IMR-90 (cell line): ENCODE results near the gene POLR1A. TPM values are rescaled to one million over a fixed set of nuclear protein-coding genes. Genes with fewer than 3 reads are reported as not detected.

Experiments used
- ATAC-seq: fragments of 200-7000 bp; cut with Tn5 transposase; 2 replicates; pipeline ENCODE4 v1.9.1; 2020; ENCODE audit warnings: low read depth, mild to moderate bottlenecking, moderate library complexity
- BruUV-seq: library from RNA; stranded (reverse); fragments of 400-500 nt; replicated peaks from 2 replicates; lab custom pipeline; 2021; lab: Mats Ljungman, UMichigan
- CTCF ChIA-PET: fragments of 300-600 bp; formaldehyde crosslinking; extraction: SDS; loops from one replicate; lab custom pipeline; 2021; ENCODE audit warnings: antibody characterized with exemption; lab: Yijun Ruan, JAX
- POLR2A ChIA-PET: fragments of 300-600 bp; sonication (Branson Sonifier 250); formaldehyde crosslinking; loops from one replicate; lab custom pipeline; 2022; ENCODE audit warnings: antibody characterized with exemption; ENCODE audit not compliant: unreplicated experiment; lab: Charles Lee
- DNase-seq: peaks from one replicate; pipeline ENCODE4 v3.0.0; 2013
- H2AFZ ChIP-seq: replicated peaks from 2 replicates; pipeline ENCODE3; 2013; ENCODE audit warnings: low read length, mild to moderate bottlenecking; ENCODE audit not compliant: poor library complexity
- H2AK5ac ChIP-seq: 2 replicates; pipeline ENCODE4 v1.6.1; 2013; ENCODE audit warnings: low read depth, low read length, inconsistent platforms
- H2AK9ac ChIP-seq: replicated peaks from 2 replicates; pipeline ENCODE3; 2013; ENCODE audit warnings: mild to moderate bottlenecking, low read depth, low read length, moderate library complexity; ENCODE audit not compliant: poor library complexity
- H2BK120ac ChIP-seq: 2 replicates; pipeline ENCODE4 v1.6.1; 2013; ENCODE audit warnings: low read depth, low read length, inconsistent platforms
- H2BK15ac ChIP-seq: 3 replicates; pipeline ENCODE4 v1.6.1; 2013; ENCODE audit warnings: low read depth, low read length, inconsistent platforms
- H2BK20ac ChIP-seq: 2 replicates; pipeline ENCODE4 v1.6.1; 2013; ENCODE audit warnings: low read depth, mild to moderate bottlenecking, inconsistent platforms, low read length, moderate library complexity
- H2BK5ac ChIP-seq: 2 replicates; pipeline ENCODE4 v1.6.1; 2013; ENCODE audit warnings: mild to moderate bottlenecking, low read depth, low read length, inconsistent platforms; ENCODE audit not compliant: poor library complexity, severe bottlenecking
- H3K14ac ChIP-seq: replicated peaks from 2 replicates; pipeline ENCODE4 v1.6.1; 2013; ENCODE audit warnings: low read depth, low read length, inconsistent platforms
- H3K18ac ChIP-seq: 2 replicates; pipeline ENCODE4 v1.6.1; 2013; ENCODE audit warnings: low read depth, low read length, control low read depth
- H3K23ac ChIP-seq: 2 replicates; pipeline ENCODE4 v1.6.1; 2013; ENCODE audit warnings: low read depth, low read length, inconsistent platforms
- H3K27ac ChIP-seq: 2 replicates; pipeline ENCODE4 v1.5.1; 2013; ENCODE audit warnings: mild to moderate bottlenecking, control low read depth, low read length; ENCODE audit not compliant: insufficient read depth
- H3K27me3 ChIP-seq: 2 replicates; pipeline ENCODE4 v1.6.1; 2013; ENCODE audit warnings: low read length; ENCODE audit not compliant: control insufficient read depth, insufficient read depth
- H3K36me3 ChIP-seq: 2 replicates; pipeline ENCODE4 v1.6.1; 2013; ENCODE audit warnings: low read length, mixed read lengths; ENCODE audit not compliant: control insufficient read depth, insufficient read depth
- H3K4ac ChIP-seq: 2 replicates; pipeline ENCODE4 v1.6.1; 2013; ENCODE audit warnings: low read depth, low read length, inconsistent platforms
- H3K4me1 ChIP-seq: 2 replicates; pipeline ENCODE4 v1.6.1; 2013; ENCODE audit warnings: low read length, mixed read lengths; ENCODE audit not compliant: control insufficient read depth, insufficient read depth
- H3K4me2 ChIP-seq: 2 replicates; pipeline ENCODE4 v1.6.1; 2013; ENCODE audit warnings: low read depth, mild to moderate bottlenecking, control low read depth, low read length, moderate library complexity
- H3K4me3 ChIP-seq: 2 replicates; pipeline ENCODE4 v1.5.1; 2013; ENCODE audit warnings: low read depth, mild to moderate bottlenecking, control low read depth, low read length, moderate library complexity; ENCODE audit not compliant: insufficient read depth
- H3K56ac ChIP-seq: 2 replicates; pipeline ENCODE4 v1.6.1; 2013; ENCODE audit warnings: low read length, inconsistent platforms; ENCODE audit not compliant: insufficient read depth; ENCODE audit errors: extremely low read depth
- H3K79me1 ChIP-seq, 2 experiments: 2 replicates each; pipeline ENCODE4 v1.6.1; 2013; ENCODE audit warnings: low read length in 2 of 2, inconsistent platforms in 1 of 2, low read depth in 1 of 2
- H3K9ac ChIP-seq: 2 replicates; pipeline ENCODE4 v1.6.1; 2013; ENCODE audit warnings: low read depth, low read length, control low read depth
- H3K9me1 ChIP-seq: 2 replicates; pipeline ENCODE4 v1.6.1; 2013; ENCODE audit warnings: low read length, inconsistent platforms; ENCODE audit not compliant: insufficient read depth
- H3K9me3 ChIP-seq: 2 replicates; pipeline ENCODE4 v1.6.1; 2013; ENCODE audit warnings: low read length; ENCODE audit not compliant: control insufficient read depth, insufficient read depth
- H4K20me1 ChIP-seq: 2 replicates; pipeline ENCODE4 v1.6.1; 2013; ENCODE audit warnings: low read length, inconsistent platforms; ENCODE audit not compliant: insufficient read depth
- H4K5ac ChIP-seq: 2 replicates; pipeline ENCODE4 v1.6.1; 2013; ENCODE audit warnings: mild to moderate bottlenecking, low read depth, low read length, control low read depth
- H4K8ac ChIP-seq, 2 experiments: 2 replicates each; pipeline ENCODE4 v1.6.1; 2013; ENCODE audit warnings: low read depth in 2 of 2, low read length in 2 of 2, control low read depth in 1 of 2, inconsistent platforms in 1 of 2
- H4K91ac ChIP-seq: 2 replicates; pipeline ENCODE4 v1.6.1; 2013; ENCODE audit warnings: low read depth, low read length, inconsistent platforms; ENCODE audit not compliant: insufficient read depth
- FOS ChIP-seq: fragments of 150-350 bp; IDR thresholded peaks from 2 replicates; pipeline ENCODE4 v1.6.1; 2016; ENCODE audit warnings: low read depth, low read length
- RAD21 ChIP-seq: IDR thresholded peaks from 2 replicates; pipeline ENCODE4 v1.6.1; 2012; ENCODE audit warnings: low read length, improper control_type of control experiment
- SMC3 ChIP-seq: fragments of 150-350 bp; IDR thresholded peaks from 2 replicates; pipeline ENCODE4 v1.6.1; 2016; ENCODE audit warnings: low read depth, mild to moderate bottlenecking, antibody characterized with exemption, low read length, moderate library complexity
- USF2 ChIP-seq: fragments of 150-350 bp; IDR thresholded peaks from 2 replicates; pipeline ENCODE4 v1.6.1; 2017; ENCODE audit warnings: mild to moderate bottlenecking, antibody characterized with exemption, low read length, low read depth
- dilution Hi-C: fragments of 300-500 bp; cut with HindIII; formaldehyde crosslinking; loops from one replicate; pipeline ENCODE4 v1.14.3; 2018; ENCODE audit warnings: low sequenced_read_pairs; ENCODE audit not compliant: unreplicated experiment
- in situ Hi-C: fragments of 300-500 bp; cut with MboI; formaldehyde crosslinking; loops from 3 replicates; pipeline ENCODE4 v1.14.3; 2019; ENCODE audit warnings: low sequenced_read_pairs, inconsistent platforms, mixed read lengths
- intact Hi-C: fragments of 100-400 bp; cut with micrococcal nuclease; formaldehyde crosslinking; loops from 2 replicates; pipeline ENCODE4 v1.10.0; 2022
- polyA plus RNA-seq, 3 experiments: library from polyadenylated mRNA; depleted of rRNA; stranded (reverse); fragments of >200 nt; gene quantifications; 2 replicates each; pipeline ENCODE4 v1.2.3, GENCODE V29; 2012; ENCODE audit warnings: low replicate concordance in 1 of 3
- total RNA-seq: library from RNA; depleted of rRNA; stranded (reverse); fragments of >200 nt; gene quantifications from 2 replicates; pipeline ENCODE4 v1.2.3, GENCODE V29; 2012

POLR1A gene
- total and polyA plus RNA-seq, 2 of the 4 experiments (the other 2 are of a cell fraction): 7.6 to 27.4 TPM

- no peak overlapping the region for H3K4me3 ChIP-seq
- no peak overlapping the region for H2BK15ac ChIP-seq
- TF ChIP-seq RAD21 (no peak), FOS (no peak), SMC3 (no peak), USF2 (no peak)
- H2AK9ac ChIP-seq: no peak overlapping the region
- H3K23ac ChIP-seq: no peak overlapping the region
- no TSS peak for BruUV-seq
- no peak overlapping the region for H3K27ac ChIP-seq
- ChIA-PET POLR2A (no interaction called here), CTCF (no interaction called here)
- H2BK5ac ChIP-seq: no peak overlapping the region
- no peak for DNase-seq
- ATAC-seq: no peak
- H3K9me3 ChIP-seq: peaks cover 23% of the 10 kb centered on the region
- no peak overlapping the region for H3K14ac ChIP-seq
- H4K20me1 ChIP-seq: no peaks in the 10 kb centered on the region
- no peak overlapping the region for H3K18ac ChIP-seq
- H3K9me1 ChIP-seq: no peaks in the 10 kb centered on the region
- H3K4me2 ChIP-seq: no peak overlapping the region
- intact Hi-C loops (no loop called here), dilution Hi-C loops (no loop called here), in situ Hi-C loops (no loop called here)
- no peak overlapping the region for H2AFZ ChIP-seq
- H3K56ac ChIP-seq: no peak overlapping the region
- H2BK120ac ChIP-seq: no peak overlapping the region
- no peaks in the 10 kb centered on the region for H3K36me3 ChIP-seq
- no peaks in the 10 kb centered on the region for H3K4me1 ChIP-seq
- no peaks in the 10 kb centered on the region for H3K27me3 ChIP-seq
- H2BK20ac ChIP-seq: no peak overlapping the region
- H3K4ac ChIP-seq: no peak overlapping the region
- no peak overlapping the region for H4K8ac ChIP-seq
- H2AK5ac ChIP-seq: no peak overlapping the region
- no peak overlapping the region for H3K9ac ChIP-seq
- H4K5ac ChIP-seq: no peak overlapping the region
- no peaks in the 10 kb centered on the region for H3K79me1 ChIP-seq
- no peak overlapping the region for H4K91ac ChIP-seq
These were observed 95.6 kb downstream of the POLR1A start for GRCh38 chr2:86010083-86010482.
